ENCODE results near the gene IL15.

GRCh38 chr4:141771889-141772830 is 135.8 kb downstream of the IL15 start:
- TF ChIP-seq MAX (IDR thresholded peaks at IDR 0.05): no peak
- no peak for TF ChIP-seq YY1 (IDR thresholded peaks at IDR 0.05; ENCODE audit: low read depth)
- TF ChIP-seq NFIC (IDR thresholded peaks at IDR 0.05): no peak
- no peak for TF ChIP-seq REST (IDR thresholded peaks at IDR 0.05; ENCODE audit: low read depth)
- no peak for TF ChIP-seq EP300 (IDR thresholded peaks at IDR 0.05; ENCODE audit: borderline replicate concordance)
- TF ChIP-seq CEBPB (IDR thresholded peaks at IDR 0.05): no peak
- no peak for TF ChIP-seq FOXM1 (IDR thresholded peaks at IDR 0.05; ENCODE audit: borderline replicate concordance, low read depth)
- TF ChIP-seq CREB1 (IDR thresholded peaks at IDR 0.05; ENCODE audit: low read depth): no peak
- TF ChIP-seq ZBTB7A (IDR thresholded peaks at IDR 0.05; ENCODE audit: low read depth): no peak
- TF ChIP-seq RAD21 (IDR thresholded peaks at IDR 0.05; ENCODE audit: low read depth): no peak
